GM12872 (cell line): Measurements from ENCODE around the gene COL5A2.

ENCODE experiments used
- TF ChIP-seq, protein P1 (sequence below): IDR thresholded peaks from 3 replicates; pipeline ENCODE4 v1.5.1; 2011; ENCODE audit warnings: low read depth, mild to moderate bottlenecking, low read length, moderate library complexity; ENCODE audit not compliant: insufficient read depth

The COL5A2 gene

DNA sequence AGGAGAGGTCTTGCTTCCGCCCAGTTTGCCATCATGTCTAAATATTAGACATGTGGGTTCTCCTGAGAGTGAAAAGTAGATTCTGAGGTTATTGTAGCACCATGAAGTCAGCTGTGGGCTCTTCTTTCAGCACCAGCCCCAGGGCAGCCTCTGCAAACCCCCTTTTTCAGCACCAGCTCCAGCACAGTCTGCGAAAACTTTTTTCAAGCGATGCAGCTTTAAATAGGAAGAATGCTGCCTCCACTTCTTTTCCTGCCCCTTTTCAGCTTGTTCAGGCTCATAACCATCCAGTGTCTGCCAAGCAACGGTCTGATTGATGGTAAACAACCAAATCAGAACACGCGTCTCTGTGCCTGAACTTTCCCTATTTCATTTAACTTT lies at the start of gene COL5A2:
COL5A2 (minus strand) TSS at position 192 of the 381 bp plus-strand sequence; CDS start at position 35, 157 bp downstream.
- TF ChIP-seq, protein P1, sequence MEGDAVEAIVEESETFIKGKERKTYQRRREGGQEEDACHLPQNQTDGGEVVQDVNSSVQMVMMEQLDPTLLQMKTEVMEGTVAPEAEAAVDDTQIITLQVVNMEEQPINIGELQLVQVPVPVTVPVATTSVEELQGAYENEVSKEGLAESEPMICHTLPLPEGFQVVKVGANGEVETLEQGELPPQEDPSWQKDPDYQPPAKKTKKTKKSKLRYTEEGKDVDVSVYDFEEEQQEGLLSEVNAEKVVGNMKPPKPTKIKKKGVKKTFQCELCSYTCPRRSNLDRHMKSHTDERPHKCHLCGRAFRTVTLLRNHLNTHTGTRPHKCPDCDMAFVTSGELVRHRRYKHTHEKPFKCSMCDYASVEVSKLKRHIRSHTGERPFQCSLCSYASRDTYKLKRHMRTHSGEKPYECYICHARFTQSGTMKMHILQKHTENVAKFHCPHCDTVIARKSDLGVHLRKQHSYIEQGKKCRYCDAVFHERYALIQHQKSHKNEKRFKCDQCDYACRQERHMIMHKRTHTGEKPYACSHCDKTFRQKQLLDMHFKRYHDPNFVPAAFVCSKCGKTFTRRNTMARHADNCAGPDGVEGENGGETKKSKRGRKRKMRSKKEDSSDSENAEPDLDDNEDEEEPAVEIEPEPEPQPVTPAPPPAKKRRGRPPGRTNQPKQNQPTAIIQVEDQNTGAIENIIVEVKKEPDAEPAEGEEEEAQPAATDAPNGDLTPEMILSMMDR, result no peak

DNA sequence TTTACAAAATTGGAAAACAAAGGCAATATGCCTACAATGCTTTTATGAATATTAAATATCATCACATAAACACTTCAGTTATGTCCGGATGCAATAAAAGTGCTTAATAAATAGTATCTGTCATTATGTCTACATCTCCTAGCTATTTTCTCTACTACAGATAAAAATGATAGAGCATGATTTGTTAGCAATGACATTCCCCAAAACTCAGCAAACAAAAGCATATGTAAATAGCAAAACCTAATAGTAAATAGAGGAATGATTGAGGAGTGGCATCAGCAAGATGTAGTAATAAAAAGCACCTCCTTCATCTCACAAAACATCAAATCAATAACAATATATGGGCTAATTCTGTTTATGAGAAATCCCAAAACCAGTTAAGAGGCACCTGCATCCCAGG lies 46.5 kb upstream of the COL5A2 start:
- TF ChIP-seq, protein P1, result no peak

DNA sequence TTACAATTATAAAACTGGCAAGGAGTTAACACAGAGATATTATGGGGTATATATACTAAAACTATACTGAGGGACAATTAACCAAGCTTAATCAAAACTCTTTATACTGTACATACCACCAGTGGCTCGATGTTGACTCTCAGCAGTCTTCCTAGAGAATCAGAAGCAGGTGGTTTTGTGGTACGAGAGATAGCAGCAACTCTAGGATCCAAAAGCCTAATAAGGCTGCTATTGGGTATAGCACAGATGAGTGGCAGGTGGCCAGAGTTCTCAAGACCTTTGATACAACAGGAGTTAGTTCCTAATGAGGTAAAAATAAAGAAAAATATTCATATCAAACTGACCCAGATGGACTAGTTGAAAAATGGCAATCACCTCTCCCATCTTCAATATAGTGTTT lies 45.5 kb upstream of the COL5A2 start:
- TF ChIP-seq, protein P1, result no peak

DNA sequence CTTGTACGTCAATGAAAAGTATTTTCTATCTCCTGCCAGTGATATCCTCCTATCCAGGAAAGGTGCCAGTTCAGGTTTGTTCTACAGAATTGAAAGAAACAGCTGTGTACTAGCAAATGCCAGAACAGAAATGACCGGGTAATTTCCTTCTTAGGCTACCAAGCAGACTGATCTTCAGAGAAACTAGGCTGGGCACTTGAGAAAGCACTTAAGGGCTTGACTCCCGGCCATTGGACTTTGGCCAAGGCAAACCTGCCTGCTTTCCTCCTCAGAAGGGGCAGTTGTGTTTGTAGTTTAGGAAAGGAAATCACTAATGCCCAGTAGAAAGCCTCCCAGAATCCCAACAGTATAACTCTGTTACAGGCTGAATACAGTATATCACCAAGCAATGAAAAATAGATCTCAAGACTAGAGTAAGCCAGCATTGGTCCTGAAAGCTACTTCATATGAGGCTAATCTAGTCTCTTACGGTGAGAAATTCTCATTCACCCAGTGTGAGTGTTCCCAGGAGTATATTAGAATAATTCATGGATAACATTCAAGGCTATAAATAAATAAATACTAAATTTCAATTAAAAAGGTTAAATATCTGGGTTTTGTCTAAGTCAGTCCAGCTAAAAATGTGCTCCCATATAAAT lies 43.0 kb upstream of the COL5A2 start:
- TF ChIP-seq, protein P1, result no peak

DNA sequence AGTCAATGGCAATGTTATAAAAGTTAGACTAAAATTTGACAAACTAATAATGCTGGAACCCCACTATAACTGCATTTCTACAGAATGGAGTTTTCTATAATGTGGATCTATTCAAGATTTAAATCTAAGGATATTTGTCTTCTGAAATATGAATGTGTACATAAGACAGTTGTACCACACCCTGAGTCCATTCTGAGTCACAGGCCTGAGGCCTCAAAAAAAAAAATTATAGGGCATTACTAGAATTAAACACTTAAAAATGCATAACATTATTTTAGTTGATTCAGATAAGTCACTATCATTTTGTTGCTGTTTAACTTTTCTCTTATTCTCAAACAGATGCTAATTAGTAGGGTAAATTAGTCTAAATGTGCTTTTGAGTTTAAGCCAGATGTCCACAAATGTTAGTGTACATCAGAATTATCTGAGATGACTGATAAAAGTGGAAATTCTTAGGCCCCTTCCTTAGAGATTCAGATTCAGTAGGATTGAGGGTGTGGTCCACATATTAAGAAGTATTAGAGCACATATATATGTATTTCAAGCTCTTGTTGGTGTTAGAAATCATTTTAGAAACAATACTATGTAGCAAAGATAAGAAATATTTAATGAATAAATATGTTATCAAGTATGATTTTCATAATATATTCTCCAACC lies 42.4 kb upstream of the COL5A2 start:
- TF ChIP-seq, protein P1, result no peak

DNA sequence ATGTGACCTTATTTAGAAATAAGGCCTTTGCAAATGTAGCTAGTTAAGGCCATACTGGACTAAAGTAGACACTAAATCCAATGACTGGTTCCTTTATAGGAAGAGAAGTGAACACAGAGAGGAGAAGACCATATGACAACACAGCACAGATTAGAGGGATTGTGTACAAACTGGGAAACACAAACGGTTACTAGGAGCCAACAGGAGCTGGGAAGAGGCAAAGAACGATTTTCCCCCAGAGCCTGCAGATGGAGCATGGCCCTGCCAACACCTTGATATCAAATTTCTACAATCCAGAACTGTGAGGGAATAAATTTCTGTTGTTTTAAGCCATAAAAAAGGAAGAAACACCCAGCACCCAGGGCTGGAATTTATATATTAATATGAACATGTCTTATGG lies 38.7 kb upstream of the COL5A2 start:
- TF ChIP-seq, protein P1, result no peak

DNA sequence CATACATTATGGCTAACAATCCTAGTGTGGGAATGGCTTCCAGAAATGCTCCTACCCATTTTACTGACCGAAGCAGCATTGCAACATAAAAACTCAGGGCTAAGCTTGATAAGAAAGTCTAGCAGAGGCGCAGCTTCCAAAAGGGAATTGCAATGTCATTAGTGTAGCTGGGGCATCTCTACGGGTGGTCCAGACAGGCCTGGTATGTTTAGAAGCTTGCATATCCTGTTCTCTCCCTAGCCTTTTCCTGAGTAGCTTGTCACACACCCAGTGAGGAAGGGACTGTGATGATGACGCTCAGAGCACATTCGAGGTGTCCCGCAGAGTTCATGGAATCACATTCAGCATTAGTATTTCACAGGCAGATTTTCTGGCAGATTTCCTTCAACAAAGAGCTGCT lies 38.0 kb upstream of the COL5A2 start:
- TF ChIP-seq, protein P1, result no peak
